Measurements from ENCODE around the gene HPN. TPM values are rescaled to one million over a fixed set of nuclear protein-coding genes. Genes with fewer than 3 reads are reported as not detected.

Gene HPN
- total and polyA plus RNA-seq, 2 donors (not counting 3 experiments of a cell fraction or from before 2014, with no cell fraction given), result 0.10 TPM; not detected in 1

DNA sequence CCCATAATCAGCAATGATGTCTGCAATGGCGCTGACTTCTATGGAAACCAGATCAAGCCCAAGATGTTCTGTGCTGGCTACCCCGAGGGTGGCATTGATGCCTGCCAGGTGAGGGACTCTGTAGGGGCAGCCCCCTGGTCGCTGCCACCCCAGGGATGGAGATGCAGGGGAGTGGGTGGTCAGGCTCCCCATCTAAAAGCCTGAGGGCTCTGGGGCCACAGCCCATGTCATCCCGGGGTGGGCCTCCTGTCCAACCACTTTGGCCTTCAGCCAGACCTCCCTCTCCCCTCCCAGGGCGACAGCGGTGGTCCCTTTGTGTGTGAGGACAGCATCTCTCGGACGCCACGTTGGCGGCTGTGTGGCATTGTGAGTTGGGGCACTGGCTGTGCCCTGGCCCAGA, 24.1 kb downstream of the HPN start:
- no peak overlapping the region for H2AFZ ChIP-seq (ENCODE audit: low read depth, low read length)
- FAIRE-seq (no peak), DNase-seq (ENCODE audit: low read depth, low spot score) (no peak)
- ChIA-PET CTCF (interaction anchor here (2.3 to 2.7 kb wide), 3 partner anchors 22 to 75 kb away, joined by 13 to 25 read pairs (median 23); no protein-coding TSS in a partner anchor), POLR2A (no interaction called here)
- H3K27me3 ChIP-seq (ENCODE audit: control insufficient read depth in 2 of 2, insufficient read depth in 2 of 2, low read length in 2 of 2), result no peaks in the 10 kb centered on the region
- H3K36me3 ChIP-seq (ENCODE audit: control insufficient read depth in 2 of 2, extremely low read depth in 1 of 2, insufficient read depth in 2 of 2, low read length in 2 of 2), result no peaks in the 10 kb centered on the region
- intact Hi-C loops (cut with micrococcal nuclease), result no loop called here
- H3K9me1 ChIP-seq (replicated peaks; ENCODE audit: control insufficient read depth, extremely low read depth, insufficient read depth, low read length), result no peaks in the 10 kb centered on the region
- H3K79me2 ChIP-seq (ENCODE audit: control insufficient read depth, insufficient read depth, low read length), result no peaks in the 10 kb centered on the region
- no peak overlapping the region for H3K9ac ChIP-seq (replicated peaks; ENCODE audit: extremely low read depth, insufficient read depth, low read length)
- no peak overlapping the region for H3K4me3 ChIP-seq (replicated peaks in 1 of 3; ENCODE audit: insufficient read depth in 1 of 3, low read depth in 1 of 3, low read length in 3 of 3)
- H3K4me1 ChIP-seq (ENCODE audit: control insufficient read depth, extremely low read depth, insufficient read depth, low read length), result no peaks in the 10 kb centered on the region
- BruUV-seq (replicated peaks), result no TSS peak
- dilution Hi-C loops (cut with MboI; ENCODE audit: extremely low pct_ligation_motif_present, low sequenced_read_pairs), result no loop called here
- H3K27ac ChIP-seq (ENCODE audit: insufficient read depth, low read depth, low read length), result no peak overlapping the region
- no peaks in the 10 kb centered on the region for H3K9me3 ChIP-seq (replicated peaks; ENCODE audit: control insufficient read depth, insufficient read depth, low read length)
- no peak for TF ChIP-seq MYC (IDR thresholded peaks at IDR 0.05; ENCODE audit: low read depth, low read length)
- TF ChIP-seq FOS (IDR thresholded peaks at IDR 0.05; ENCODE audit: borderline replicate concordance, insufficient read depth, low read length), result no peak
- no peak for TF ChIP-seq JUN (IDR thresholded peaks at IDR 0.05; ENCODE audit: borderline replicate concordance, insufficient read depth, insufficient read length, low read depth)
- TF ChIP-seq MAX (IDR thresholded peaks at IDR 0.05; ENCODE audit: insufficient read depth, insufficient read length), result no peak
- no peak for TF ChIP-seq POLR2AphosphoS5 (IDR thresholded peaks at IDR 0.05; ENCODE audit: insufficient read depth, low read depth, low read length)
- no peak for TF ChIP-seq GATA2 (IDR thresholded peaks at IDR 0.05; ENCODE audit: insufficient read depth, insufficient read length, low read depth, low read length)
- TF ChIP-seq EZH2 (IDR thresholded peaks at IDR 0.05; ENCODE audit: borderline replicate concordance, low read depth, low read length, severe bottlenecking), result no peak
- TF ChIP-seq POLR2A (IDR thresholded peaks at IDR 0.05; ENCODE audit: low read depth, low read length), result no peak
- TF ChIP-seq, protein P1, sequence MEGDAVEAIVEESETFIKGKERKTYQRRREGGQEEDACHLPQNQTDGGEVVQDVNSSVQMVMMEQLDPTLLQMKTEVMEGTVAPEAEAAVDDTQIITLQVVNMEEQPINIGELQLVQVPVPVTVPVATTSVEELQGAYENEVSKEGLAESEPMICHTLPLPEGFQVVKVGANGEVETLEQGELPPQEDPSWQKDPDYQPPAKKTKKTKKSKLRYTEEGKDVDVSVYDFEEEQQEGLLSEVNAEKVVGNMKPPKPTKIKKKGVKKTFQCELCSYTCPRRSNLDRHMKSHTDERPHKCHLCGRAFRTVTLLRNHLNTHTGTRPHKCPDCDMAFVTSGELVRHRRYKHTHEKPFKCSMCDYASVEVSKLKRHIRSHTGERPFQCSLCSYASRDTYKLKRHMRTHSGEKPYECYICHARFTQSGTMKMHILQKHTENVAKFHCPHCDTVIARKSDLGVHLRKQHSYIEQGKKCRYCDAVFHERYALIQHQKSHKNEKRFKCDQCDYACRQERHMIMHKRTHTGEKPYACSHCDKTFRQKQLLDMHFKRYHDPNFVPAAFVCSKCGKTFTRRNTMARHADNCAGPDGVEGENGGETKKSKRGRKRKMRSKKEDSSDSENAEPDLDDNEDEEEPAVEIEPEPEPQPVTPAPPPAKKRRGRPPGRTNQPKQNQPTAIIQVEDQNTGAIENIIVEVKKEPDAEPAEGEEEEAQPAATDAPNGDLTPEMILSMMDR (IDR thresholded peaks at IDR 0.05; ENCODE audit: extremely low read depth in 1 of 2, insufficient read depth in 1 of 2, low read depth in 1 of 2, low read length in 2 of 2), result no peak
- H4K20me1 ChIP-seq (replicated peaks; ENCODE audit: control insufficient read depth, extremely low read depth, insufficient read depth, low read length), result no peaks in the 10 kb centered on the region
- no peak overlapping the region for H3K4me2 ChIP-seq (ENCODE audit: insufficient read depth, low read length)
